HEK293 (cell line): Measurements from ENCODE around the gene NUBP1.

Experiments
- GLIS1 ChIP-seq: fragments of 450-650 bp; formaldehyde crosslinking; IDR thresholded peaks from 2 replicates; pipeline ENCODE4 v1.5.1; 2016; ENCODE audit warnings: missing biosample characterization, missing genetic modification characterization
- KLF1 ChIP-seq: fragments of 450-650 bp; formaldehyde crosslinking; IDR thresholded peaks from 2 replicates; pipeline ENCODE4 v1.5.1; 2016; ENCODE audit warnings: missing biosample characterization, missing genetic modification characterization
- OVOL3 ChIP-seq: fragments of 450-650 bp; formaldehyde crosslinking; IDR thresholded peaks from 2 replicates; pipeline ENCODE4 v1.5.1; 2016; ENCODE audit warnings: missing biosample characterization, missing genetic modification characterization
- SCRT1 ChIP-seq: fragments of 450-650 bp; formaldehyde crosslinking; IDR thresholded peaks from 2 replicates; pipeline ENCODE4 v1.5.1; 2016; ENCODE audit warnings: missing biosample characterization, missing genetic modification characterization, borderline replicate concordance
- SP3 ChIP-seq: fragments of 450-650 bp; formaldehyde crosslinking; IDR thresholded peaks from 2 replicates; pipeline ENCODE4 v1.5.1; 2016; ENCODE audit warnings: missing biosample characterization, missing genetic modification characterization
- ZBTB17 ChIP-seq: fragments of 450-650 bp; formaldehyde crosslinking; IDR thresholded peaks from 2 replicates; pipeline ENCODE4 v1.5.1; 2016; ENCODE audit warnings: missing biosample characterization, missing genetic modification characterization
- ZFHX2 ChIP-seq: fragments of 450-650 bp; formaldehyde crosslinking; conservative IDR thresholded peaks from 2 replicates; pipeline ENCODE4 v1.5.1; 2016; ENCODE audit warnings: missing biosample characterization, missing genetic modification characterization
- ZFP37 ChIP-seq: fragments of 450-650 bp; formaldehyde crosslinking; IDR thresholded peaks from 2 replicates; pipeline ENCODE4 v1.5.1; 2016; ENCODE audit warnings: missing biosample characterization, missing genetic modification characterization
- ZNF335 ChIP-seq: fragments of 450-650 bp; formaldehyde crosslinking; conservative IDR thresholded peaks from 2 replicates; pipeline ENCODE4 v1.5.1; 2016; ENCODE audit warnings: missing biosample characterization, missing genetic modification characterization
- ZNF521 ChIP-seq: fragments of 450-650 bp; formaldehyde crosslinking; IDR thresholded peaks from 2 replicates; pipeline ENCODE4 v1.5.1; 2017; ENCODE audit warnings: missing biosample characterization, mild to moderate bottlenecking, missing genetic modification characterization
- ZNF549 ChIP-seq: fragments of 450-650 bp; IDR thresholded peaks from 2 replicates; pipeline ENCODE4 v1.5.1; 2018; ENCODE audit warnings: missing biosample characterization, missing genetic modification characterization, mild to moderate bottlenecking, inconsistent platforms, moderate library complexity
- ZSCAN23 ChIP-seq: fragments of 450-650 bp; formaldehyde crosslinking; IDR thresholded peaks from 2 replicates; pipeline ENCODE4 v1.5.1; 2016; ENCODE audit warnings: missing biosample characterization, missing genetic modification characterization
- TF ChIP-seq, protein P1 (sequence below): fragments of 450-650 bp; formaldehyde crosslinking; IDR thresholded peaks from 2 replicates; pipeline ENCODE4 v1.5.1; 2016; ENCODE audit warnings: missing biosample characterization, missing genetic modification characterization, borderline replicate concordance
- TF ChIP-seq, protein P2 (sequence below): fragments of 450-650 bp; formaldehyde crosslinking; IDR thresholded peaks from 2 replicates; pipeline ENCODE4 v1.5.1; 2016; ENCODE audit warnings: missing biosample characterization, missing genetic modification characterization
- TF ChIP-seq, protein P3 (sequence below): fragments of 450-650 bp; formaldehyde crosslinking; IDR thresholded peaks from 2 replicates; pipeline ENCODE4 v1.5.1; 2016; ENCODE audit warnings: missing biosample characterization, missing genetic modification characterization
- TF ChIP-seq, protein P4 (sequence below): fragments of 450-650 bp; formaldehyde crosslinking; IDR thresholded peaks from 2 replicates; pipeline ENCODE4 v1.5.1; 2016; ENCODE audit warnings: missing biosample characterization, missing genetic modification characterization
- TF ChIP-seq, protein P5 (sequence below): fragments of 450-650 bp; formaldehyde crosslinking; IDR thresholded peaks from 2 replicates; pipeline ENCODE4 v1.5.1; 2016; ENCODE audit warnings: missing biosample characterization, missing genetic modification characterization
- TF ChIP-seq, protein P6 (sequence below): fragments of 450-650 bp; formaldehyde crosslinking; IDR thresholded peaks from 2 replicates; pipeline ENCODE4 v1.5.1; 2016; ENCODE audit warnings: missing biosample characterization, missing genetic modification characterization

NUBP1 gene

DNA sequence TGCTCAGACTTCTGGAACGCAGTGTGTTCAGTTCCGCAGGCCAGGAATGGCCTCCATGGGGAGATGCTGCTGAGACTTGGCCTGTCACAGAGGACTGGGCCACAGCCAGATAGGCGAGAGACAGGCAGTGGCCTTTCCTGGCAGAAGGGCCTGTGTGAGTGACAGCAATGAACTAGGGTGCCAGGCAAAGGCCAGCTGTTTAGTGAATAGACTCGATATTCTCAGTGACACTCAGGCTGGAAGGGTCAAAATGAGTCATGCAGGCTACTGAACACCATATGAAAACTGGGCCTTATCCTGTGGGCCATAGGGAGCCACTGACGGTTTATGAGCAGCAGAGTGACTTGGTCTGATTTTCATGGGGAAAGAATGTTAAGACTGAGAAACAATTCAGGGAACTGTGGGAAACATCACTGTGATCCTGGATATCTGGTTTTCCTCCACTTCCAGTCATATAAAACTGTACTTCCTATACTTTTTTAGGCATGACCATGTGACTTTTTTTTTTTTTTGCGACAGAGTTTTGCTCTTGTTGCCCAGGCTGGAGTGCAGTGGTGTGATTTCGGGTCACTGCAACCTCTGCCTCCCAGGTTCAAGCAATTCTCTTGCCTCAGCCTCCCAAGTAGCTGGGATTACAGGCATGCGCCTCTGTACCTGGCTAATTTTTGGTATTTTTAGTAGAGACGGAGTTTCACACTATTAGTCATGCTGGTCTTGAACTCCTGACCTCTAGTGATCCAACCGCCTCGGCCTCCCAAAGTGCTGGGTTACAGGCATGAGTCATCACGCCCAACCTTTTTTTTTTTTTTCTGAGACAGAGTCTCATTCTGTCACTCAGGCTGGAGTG is 5.2 kb upstream of the NUBP1 start (continued):
- TF ChIP-seq, protein P1, sequence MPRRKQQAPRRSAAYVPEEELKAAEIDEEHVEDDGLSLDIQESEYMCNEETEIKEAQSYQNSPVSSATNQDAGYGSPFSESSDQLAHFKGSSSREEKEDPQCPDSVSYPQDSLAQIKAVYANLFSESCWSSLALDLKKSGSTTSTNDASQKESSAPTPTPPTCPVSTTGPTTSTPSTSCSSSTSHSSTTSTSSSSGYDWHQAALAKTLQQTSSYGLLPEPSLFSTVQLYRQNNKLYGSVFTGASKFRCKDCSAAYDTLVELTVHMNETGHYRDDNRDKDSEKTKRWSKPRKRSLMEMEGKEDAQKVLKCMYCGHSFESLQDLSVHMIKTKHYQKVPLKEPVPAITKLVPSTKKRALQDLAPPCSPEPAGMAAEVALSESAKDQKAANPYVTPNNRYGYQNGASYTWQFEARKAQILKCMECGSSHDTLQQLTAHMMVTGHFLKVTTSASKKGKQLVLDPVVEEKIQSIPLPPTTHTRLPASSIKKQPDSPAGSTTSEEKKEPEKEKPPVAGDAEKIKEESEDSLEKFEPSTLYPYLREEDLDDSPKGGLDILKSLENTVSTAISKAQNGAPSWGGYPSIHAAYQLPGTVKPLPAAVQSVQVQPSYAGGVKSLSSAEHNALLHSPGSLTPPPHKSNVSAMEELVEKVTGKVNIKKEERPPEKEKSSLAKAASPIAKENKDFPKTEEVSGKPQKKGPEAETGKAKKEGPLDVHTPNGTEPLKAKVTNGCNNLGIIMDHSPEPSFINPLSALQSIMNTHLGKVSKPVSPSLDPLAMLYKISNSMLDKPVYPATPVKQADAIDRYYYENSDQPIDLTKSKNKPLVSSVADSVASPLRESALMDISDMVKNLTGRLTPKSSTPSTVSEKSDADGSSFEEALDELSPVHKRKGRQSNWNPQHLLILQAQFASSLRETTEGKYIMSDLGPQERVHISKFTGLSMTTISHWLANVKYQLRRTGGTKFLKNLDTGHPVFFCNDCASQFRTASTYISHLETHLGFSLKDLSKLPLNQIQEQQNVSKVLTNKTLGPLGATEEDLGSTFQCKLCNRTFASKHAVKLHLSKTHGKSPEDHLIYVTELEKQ (tag by site-specific recombination): peak; percentile 87; the same call in 1 of the 2 replicates
- TF ChIP-seq SCRT1 (tag by site-specific recombination): no peak
- TF ChIP-seq ZFP37 (tag by site-specific recombination): peak; percentile 41; the same call in 1 of the 2 replicates
- TF ChIP-seq GLIS1 (tag by site-specific recombination): peak; percentile 83
- 0 out of 2 replicates have a peak, but pooled peaks have one; percentile 23 for TF ChIP-seq SP3 (tag by site-specific recombination)
- TF ChIP-seq, protein P2, sequence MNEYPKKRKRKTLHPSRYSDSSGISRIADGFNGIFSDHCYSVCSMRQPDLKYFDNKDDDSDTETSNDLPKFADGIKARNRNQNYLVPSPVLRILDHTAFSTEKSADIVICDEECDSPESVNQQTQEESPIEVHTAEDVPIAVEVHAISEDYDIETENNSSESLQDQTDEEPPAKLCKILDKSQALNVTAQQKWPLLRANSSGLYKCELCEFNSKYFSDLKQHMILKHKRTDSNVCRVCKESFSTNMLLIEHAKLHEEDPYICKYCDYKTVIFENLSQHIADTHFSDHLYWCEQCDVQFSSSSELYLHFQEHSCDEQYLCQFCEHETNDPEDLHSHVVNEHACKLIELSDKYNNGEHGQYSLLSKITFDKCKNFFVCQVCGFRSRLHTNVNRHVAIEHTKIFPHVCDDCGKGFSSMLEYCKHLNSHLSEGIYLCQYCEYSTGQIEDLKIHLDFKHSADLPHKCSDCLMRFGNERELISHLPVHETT (tag by site-specific recombination): peak; percentile 77; the same call in 1 of the 2 replicates
- TF ChIP-seq, protein P3, sequence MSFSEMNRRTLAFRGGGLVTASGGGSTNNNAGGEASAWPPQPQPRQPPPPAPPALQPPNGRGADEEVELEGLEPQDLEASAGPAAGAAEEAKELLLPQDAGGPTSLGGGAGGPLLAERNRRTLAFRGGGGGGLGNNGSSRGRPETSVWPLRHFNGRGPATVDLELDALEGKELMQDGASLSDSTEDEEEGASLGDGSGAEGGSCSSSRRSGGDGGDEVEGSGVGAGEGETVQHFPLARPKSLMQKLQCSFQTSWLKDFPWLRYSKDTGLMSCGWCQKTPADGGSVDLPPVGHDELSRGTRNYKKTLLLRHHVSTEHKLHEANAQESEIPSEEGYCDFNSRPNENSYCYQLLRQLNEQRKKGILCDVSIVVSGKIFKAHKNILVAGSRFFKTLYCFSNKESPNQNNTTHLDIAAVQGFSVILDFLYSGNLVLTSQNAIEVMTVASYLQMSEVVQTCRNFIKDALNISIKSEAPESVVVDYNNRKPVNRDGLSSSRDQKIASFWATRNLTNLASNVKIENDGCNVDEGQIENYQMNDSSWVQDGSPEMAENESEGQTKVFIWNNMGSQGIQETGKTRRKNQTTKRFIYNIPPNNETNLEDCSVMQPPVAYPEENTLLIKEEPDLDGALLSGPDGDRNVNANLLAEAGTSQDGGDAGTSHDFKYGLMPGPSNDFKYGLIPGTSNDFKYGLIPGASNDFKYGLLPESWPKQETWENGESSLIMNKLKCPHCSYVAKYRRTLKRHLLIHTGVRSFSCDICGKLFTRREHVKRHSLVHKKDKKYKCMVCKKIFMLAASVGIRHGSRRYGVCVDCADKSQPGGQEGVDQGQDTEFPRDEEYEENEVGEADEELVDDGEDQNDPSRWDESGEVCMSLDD: 0 out of 2 replicates have a peak, but pooled peaks have one; percentile 38
- TF ChIP-seq OVOL3 (tag by site-specific recombination): 0 out of 2 replicates have a peak, but pooled peaks have one; percentile 36
- TF ChIP-seq ZSCAN23 (tag by site-specific recombination): 0 out of 2 replicates have a peak, but pooled peaks have one; percentile 70
- TF ChIP-seq, protein P4, sequence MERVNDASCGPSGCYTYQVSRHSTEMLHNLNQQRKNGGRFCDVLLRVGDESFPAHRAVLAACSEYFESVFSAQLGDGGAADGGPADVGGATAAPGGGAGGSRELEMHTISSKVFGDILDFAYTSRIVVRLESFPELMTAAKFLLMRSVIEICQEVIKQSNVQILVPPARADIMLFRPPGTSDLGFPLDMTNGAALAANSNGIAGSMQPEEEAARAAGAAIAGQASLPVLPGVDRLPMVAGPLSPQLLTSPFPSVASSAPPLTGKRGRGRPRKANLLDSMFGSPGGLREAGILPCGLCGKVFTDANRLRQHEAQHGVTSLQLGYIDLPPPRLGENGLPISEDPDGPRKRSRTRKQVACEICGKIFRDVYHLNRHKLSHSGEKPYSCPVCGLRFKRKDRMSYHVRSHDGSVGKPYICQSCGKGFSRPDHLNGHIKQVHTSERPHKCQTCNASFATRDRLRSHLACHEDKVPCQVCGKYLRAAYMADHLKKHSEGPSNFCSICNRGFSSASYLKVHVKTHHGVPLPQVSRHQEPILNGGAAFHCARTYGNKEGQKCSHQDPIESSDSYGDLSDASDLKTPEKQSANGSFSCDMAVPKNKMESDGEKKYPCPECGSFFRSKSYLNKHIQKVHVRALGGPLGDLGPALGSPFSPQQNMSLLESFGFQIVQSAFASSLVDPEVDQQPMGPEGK (tag by site-specific recombination): peak; percentile 53
- peak; percentile 44 for TF ChIP-seq ZNF335 (tag by site-specific recombination)
- TF ChIP-seq ZFHX2: peak; percentile 78
- TF ChIP-seq, protein P5, sequence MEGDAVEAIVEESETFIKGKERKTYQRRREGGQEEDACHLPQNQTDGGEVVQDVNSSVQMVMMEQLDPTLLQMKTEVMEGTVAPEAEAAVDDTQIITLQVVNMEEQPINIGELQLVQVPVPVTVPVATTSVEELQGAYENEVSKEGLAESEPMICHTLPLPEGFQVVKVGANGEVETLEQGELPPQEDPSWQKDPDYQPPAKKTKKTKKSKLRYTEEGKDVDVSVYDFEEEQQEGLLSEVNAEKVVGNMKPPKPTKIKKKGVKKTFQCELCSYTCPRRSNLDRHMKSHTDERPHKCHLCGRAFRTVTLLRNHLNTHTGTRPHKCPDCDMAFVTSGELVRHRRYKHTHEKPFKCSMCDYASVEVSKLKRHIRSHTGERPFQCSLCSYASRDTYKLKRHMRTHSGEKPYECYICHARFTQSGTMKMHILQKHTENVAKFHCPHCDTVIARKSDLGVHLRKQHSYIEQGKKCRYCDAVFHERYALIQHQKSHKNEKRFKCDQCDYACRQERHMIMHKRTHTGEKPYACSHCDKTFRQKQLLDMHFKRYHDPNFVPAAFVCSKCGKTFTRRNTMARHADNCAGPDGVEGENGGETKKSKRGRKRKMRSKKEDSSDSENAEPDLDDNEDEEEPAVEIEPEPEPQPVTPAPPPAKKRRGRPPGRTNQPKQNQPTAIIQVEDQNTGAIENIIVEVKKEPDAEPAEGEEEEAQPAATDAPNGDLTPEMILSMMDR (tag by site-specific recombination): no peak
- TF ChIP-seq ZBTB17 (tag by site-specific recombination): 0 out of 2 replicates have a peak, but pooled peaks have one; percentile 28
- TF ChIP-seq ZNF549 (tag by site-specific recombination): no peak
- no peak for TF ChIP-seq ZNF521 (tag by site-specific recombination)
- TF ChIP-seq, protein P6, sequence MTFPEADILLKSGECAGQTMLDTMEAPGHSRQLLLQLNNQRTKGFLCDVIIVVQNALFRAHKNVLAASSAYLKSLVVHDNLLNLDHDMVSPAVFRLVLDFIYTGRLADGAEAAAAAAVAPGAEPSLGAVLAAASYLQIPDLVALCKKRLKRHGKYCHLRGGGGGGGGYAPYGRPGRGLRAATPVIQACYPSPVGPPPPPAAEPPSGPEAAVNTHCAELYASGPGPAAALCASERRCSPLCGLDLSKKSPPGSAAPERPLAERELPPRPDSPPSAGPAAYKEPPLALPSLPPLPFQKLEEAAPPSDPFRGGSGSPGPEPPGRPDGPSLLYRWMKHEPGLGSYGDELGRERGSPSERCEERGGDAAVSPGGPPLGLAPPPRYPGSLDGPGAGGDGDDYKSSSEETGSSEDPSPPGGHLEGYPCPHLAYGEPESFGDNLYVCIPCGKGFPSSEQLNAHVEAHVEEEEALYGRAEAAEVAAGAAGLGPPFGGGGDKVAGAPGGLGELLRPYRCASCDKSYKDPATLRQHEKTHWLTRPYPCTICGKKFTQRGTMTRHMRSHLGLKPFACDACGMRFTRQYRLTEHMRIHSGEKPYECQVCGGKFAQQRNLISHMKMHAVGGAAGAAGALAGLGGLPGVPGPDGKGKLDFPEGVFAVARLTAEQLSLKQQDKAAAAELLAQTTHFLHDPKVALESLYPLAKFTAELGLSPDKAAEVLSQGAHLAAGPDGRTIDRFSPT (tag by site-specific recombination): peak; percentile 77
- TF ChIP-seq KLF1: peak; percentile 59
